Measurements from ENCODE around the gene CLCF1.
A peak's percentile ranks its signal among the peaks of the same experiment; 100 is the strongest.

The CLCF1 gene

GRCh38 chr11:67382276-67383136 lies 9.1 kb upstream of the CLCF1 start:
- no peak overlapping the region for H3K4me3 ChIP-seq (ENCODE audit: low read depth, low read length)
- TF ChIP-seq CTCF (IDR thresholded peaks at IDR 0.05; ENCODE audit: low read depth, low read length): peak; percentile 98

DNA sequence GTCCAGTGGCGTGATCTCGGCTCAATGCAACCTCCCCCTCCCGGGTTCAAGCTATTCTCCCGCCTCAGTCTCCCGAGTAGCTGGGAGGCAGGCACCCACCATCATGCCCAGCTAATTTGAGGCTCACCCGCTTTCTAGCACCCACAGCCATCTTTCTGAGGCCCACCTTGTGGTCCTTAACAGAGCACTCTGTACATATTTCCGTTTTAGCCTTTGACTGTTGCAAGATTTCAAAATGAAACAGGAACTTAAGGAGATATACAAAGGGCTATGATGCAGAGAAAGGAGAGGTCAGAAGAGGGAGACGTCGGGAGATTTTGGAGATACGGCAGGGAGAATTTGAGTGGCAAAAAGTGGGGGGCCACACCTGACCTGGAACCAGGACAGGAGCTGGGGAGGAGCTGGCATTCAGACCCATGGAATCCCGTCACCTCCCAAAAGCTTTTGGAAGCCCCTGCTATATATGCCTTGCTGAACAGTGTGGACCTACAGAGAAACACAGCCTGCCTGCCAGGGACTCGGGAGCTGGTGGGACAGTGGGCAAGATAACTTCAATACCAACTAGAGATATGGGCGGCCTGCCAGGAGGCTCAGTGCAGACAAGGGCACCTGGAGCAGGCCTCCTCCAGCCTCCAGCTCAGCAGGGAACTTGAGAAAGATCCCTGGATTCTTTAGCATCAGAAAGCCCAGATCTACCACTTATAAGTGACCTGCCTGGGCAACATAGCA lies 8.0 kb upstream of the CLCF1 start:
- H3K4me3 ChIP-seq (ENCODE audit: low read depth, low read length): no peak overlapping the region
- no peak for TF ChIP-seq CTCF (IDR thresholded peaks at IDR 0.05; ENCODE audit: low read depth, low read length)

- TF ChIP-seq CTCF (IDR thresholded peaks at IDR 0.05; ENCODE audit: low read depth, low read length): no peak
- no peak overlapping the region for H3K4me3 ChIP-seq (ENCODE audit: low read depth, low read length)
Measured at GRCh38 chr11:67379061-67380058, 6.0 kb upstream of the CLCF1 start.

DNA sequence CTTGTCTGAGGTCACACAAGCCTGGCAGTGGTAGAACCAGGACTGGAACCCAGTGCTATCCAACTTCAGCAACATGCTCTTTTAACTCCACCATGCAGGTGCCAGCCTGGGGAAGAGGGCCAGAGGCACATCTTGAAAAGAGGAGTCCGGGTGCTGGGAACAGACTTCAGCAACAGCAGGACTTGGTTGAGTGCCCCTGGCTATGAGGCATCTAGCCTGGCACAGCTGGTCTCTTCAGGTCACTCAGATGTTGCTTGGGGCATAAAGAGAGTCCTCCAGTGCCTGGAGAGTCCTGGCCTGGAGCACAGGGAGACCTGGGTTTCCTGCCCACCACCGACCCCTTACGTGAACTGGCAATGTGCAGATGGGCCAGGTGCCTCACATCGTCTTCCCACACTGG lies 5.1 kb upstream of the CLCF1 start:
- H3K4me3 ChIP-seq (ENCODE audit: low read depth, low read length): no peak overlapping the region
- no peak for TF ChIP-seq CTCF (IDR thresholded peaks at IDR 0.05; ENCODE audit: low read depth, low read length)

- no peak for TF ChIP-seq CTCF (IDR thresholded peaks at IDR 0.05; ENCODE audit: low read depth, low read length)
- no peak overlapping the region for H3K4me3 ChIP-seq (ENCODE audit: low read depth, low read length)
Measured at GRCh38 chr11:67376873-67377808, 3.7 kb upstream of the CLCF1 start.

Measured in WI38 (cell line).